DOHH2 (cell line): ENCODE data around the gene SLC9A9.

Experiments
- H3F3A ChIP-seq: fragments of 200-600 bp; sonication (generic), shearing (Covaris generic); 2 replicates; pipeline ENCODE4 v1.6.0; 2016; ENCODE audit warnings: antibody characterized with exemption, mild to moderate bottlenecking; ENCODE audit not compliant: control insufficient read depth, insufficient read depth
- H3K27ac ChIP-seq: fragments of 200-600 bp; sonication (generic); 2 replicates; pipeline ENCODE4 v1.5.1; 2014; ENCODE audit warnings: low read depth, mild to moderate bottlenecking, low read length, moderate library complexity
- H3K27me3 ChIP-seq: fragments of 200-600 bp; sonication (generic); 2 replicates; pipeline ENCODE4 v1.6.1; 2014; ENCODE audit warnings: mild to moderate bottlenecking, low read length, mixed read lengths; ENCODE audit not compliant: control insufficient read depth
- H3K36me3 ChIP-seq: fragments of 200-600 bp; sonication (generic); 2 replicates; pipeline ENCODE4 v1.6.1; 2014; ENCODE audit warnings: mild to moderate bottlenecking, low read length, moderate library complexity, mixed read lengths; ENCODE audit not compliant: control insufficient read depth
- H3K4me1 ChIP-seq: fragments of 200-600 bp; sonication (generic); 2 replicates; pipeline ENCODE4 v1.6.1; 2014; ENCODE audit warnings: mild to moderate bottlenecking, low read length, mixed read lengths; ENCODE audit not compliant: control insufficient read depth
- H3K4me2 ChIP-seq: fragments of 200-600 bp; sonication (generic); 2 replicates; pipeline ENCODE4 v1.6.0; 2014; ENCODE audit warnings: mild to moderate bottlenecking, low read length, moderate library complexity
- H3K4me3 ChIP-seq: fragments of 200-600 bp; sonication (generic); 2 replicates; pipeline ENCODE4 v1.5.1; 2014; ENCODE audit warnings: mild to moderate bottlenecking, low read length, mixed read lengths
- H3K79me2 ChIP-seq: fragments of 200-600 bp; sonication (generic); 2 replicates; pipeline ENCODE4 v1.6.1; 2014; ENCODE audit warnings: mild to moderate bottlenecking, low read length, mixed read lengths; ENCODE audit not compliant: control insufficient read depth
- H3K9me2 ChIP-seq: fragments of 200-600 bp; sonication (generic); replicated peaks from 2 replicates; pipeline ENCODE4 v1.6.1; 2014; ENCODE audit warnings: mild to moderate bottlenecking, low read length, mixed read lengths; ENCODE audit not compliant: control insufficient read depth
- H3K9me3 ChIP-seq: fragments of 200-600 bp; sonication (generic); 2 replicates; pipeline ENCODE4 v1.6.1; 2014; ENCODE audit warnings: antibody characterized with exemption, low read length, mixed read lengths; ENCODE audit not compliant: control insufficient read depth, insufficient read depth
- H4K20me1 ChIP-seq: fragments of 200-600 bp; sonication (generic); 2 replicates; pipeline ENCODE4 v1.6.0; 2014; ENCODE audit warnings: low read depth, mild to moderate bottlenecking, antibody characterized with exemption, low read length, moderate library complexity; ENCODE audit not compliant: control insufficient read depth, insufficient read depth
- CTCF ChIP-seq: fragments of 200-600 bp; sonication (generic); IDR thresholded peaks from one replicate; pipeline ENCODE4 v1.5.1; 2014; ENCODE audit warnings: antibody characterized with exemption, mild to moderate bottlenecking, low read depth, low read length; ENCODE audit not compliant: poor library complexity, severe bottlenecking
- EZH2phosphoT487 ChIP-seq: fragments of 200-600 bp; sonication (generic); IDR thresholded peaks from 2 replicates; pipeline ENCODE4 v1.6.1; 2017; ENCODE audit warnings: borderline replicate concordance, mild to moderate bottlenecking, antibody characterized with exemption, low read length, moderate library complexity, mixed read lengths

Gene SLC9A9

GRCh38 chr3:143244516-143245063, 603.7 kb downstream of the SLC9A9 start:
- Histone ChIP-seq H3K27ac (no peak overlapping the region), H3K4me3 (no peak overlapping the region)
- TF ChIP-seq EZH2phosphoT487: no peak
- no peak for TF ChIP-seq CTCF

GRCh38 chr3:143243686-143244085, 604.6 kb downstream of the SLC9A9 start:
- Histone ChIP-seq H3K79me2 (no peaks in the 10 kb centered on the region), H3F3A (no peaks in the 10 kb centered on the region), H4K20me1 (no peaks in the 10 kb centered on the region), H3K9me2 (no peaks in the 10 kb centered on the region), H3K27me3 (no peaks in the 10 kb centered on the region), H3K4me3 (no peak overlapping the region), H3K27ac (no peak overlapping the region), H3K36me3 (no peaks in the 10 kb centered on the region), H3K4me2 (no peak overlapping the region), H3K4me1 (no peaks in the 10 kb centered on the region), H3K9me3 (no peaks in the 10 kb centered on the region)
- TF ChIP-seq CTCF: no peak
- TF ChIP-seq EZH2phosphoT487: no peak

More at GRCh38 chr3:143244516-143245063, 603.7 kb downstream of the SLC9A9 start:
- Histone ChIP-seq H3K9me2 (no peaks in the 10 kb centered on the region), H3K79me2 (no peaks in the 10 kb centered on the region), H3K9me3 (no peaks in the 10 kb centered on the region), H3F3A (no peaks in the 10 kb centered on the region), H3K36me3 (no peaks in the 10 kb centered on the region), H3K4me2 (no peak overlapping the region), H3K4me1 (no peaks in the 10 kb centered on the region), H4K20me1 (no peaks in the 10 kb centered on the region), H3K27me3 (no peaks in the 10 kb centered on the region)

- Histone ChIP-seq H3K79me2 (no peaks in the 10 kb centered on the region), H4K20me1 (no peaks in the 10 kb centered on the region), H3K27ac (no peak overlapping the region), H3K4me3 (no peak overlapping the region), H3K36me3 (no peaks in the 10 kb centered on the region), H3K9me3 (no peaks in the 10 kb centered on the region), H3F3A (no peaks in the 10 kb centered on the region), H3K4me2 (no peak overlapping the region), H3K4me1 (peaks cover 5% of the 10 kb centered on the region), H3K9me2 (no peaks in the 10 kb centered on the region), H3K27me3 (no peaks in the 10 kb centered on the region)
- no peak for TF ChIP-seq CTCF
- TF ChIP-seq EZH2phosphoT487: no peak
Measured at GRCh38 chr3:143242691-143243090, 605.6 kb downstream of the SLC9A9 start.

- Histone ChIP-seq H3K9me2 (no peaks in the 10 kb centered on the region), H3F3A (no peaks in the 10 kb centered on the region), H3K4me1 (peaks cover 11% of the 10 kb centered on the region), H3K4me2 (no peak overlapping the region), H3K4me3 (no peak overlapping the region), H3K27me3 (no peaks in the 10 kb centered on the region), H4K20me1 (no peaks in the 10 kb centered on the region), H3K36me3 (no peaks in the 10 kb centered on the region), H3K9me3 (no peaks in the 10 kb centered on the region), H3K79me2 (no peaks in the 10 kb centered on the region), H3K27ac (no peak overlapping the region)
- no peak for TF ChIP-seq EZH2phosphoT487
- no peak for TF ChIP-seq CTCF
Measured at GRCh38 chr3:143242101-143242500, 606.2 kb downstream of the SLC9A9 start.
